GM18951 (cell line): ENCODE measurements around the gene JMJD7.

Experiments
- POLR2A ChIP-seq: IDR thresholded peaks from 4 replicates; pipeline ENCODE4 v1.6.1; 2011; ENCODE audit warnings: mild to moderate bottlenecking; ENCODE audit not compliant: insufficient read length, insufficient read depth; ENCODE audit errors: extremely low read depth
- in situ Hi-C: fragments of 300-500 bp; cut with MboI; formaldehyde crosslinking; loops from one replicate; pipeline ENCODE4 v1.12.0; 2022; ENCODE audit warnings: low sequenced_read_pairs, mixed read lengths, inconsistent platforms; ENCODE audit not compliant: unreplicated experiment

Gene JMJD7

DNA sequence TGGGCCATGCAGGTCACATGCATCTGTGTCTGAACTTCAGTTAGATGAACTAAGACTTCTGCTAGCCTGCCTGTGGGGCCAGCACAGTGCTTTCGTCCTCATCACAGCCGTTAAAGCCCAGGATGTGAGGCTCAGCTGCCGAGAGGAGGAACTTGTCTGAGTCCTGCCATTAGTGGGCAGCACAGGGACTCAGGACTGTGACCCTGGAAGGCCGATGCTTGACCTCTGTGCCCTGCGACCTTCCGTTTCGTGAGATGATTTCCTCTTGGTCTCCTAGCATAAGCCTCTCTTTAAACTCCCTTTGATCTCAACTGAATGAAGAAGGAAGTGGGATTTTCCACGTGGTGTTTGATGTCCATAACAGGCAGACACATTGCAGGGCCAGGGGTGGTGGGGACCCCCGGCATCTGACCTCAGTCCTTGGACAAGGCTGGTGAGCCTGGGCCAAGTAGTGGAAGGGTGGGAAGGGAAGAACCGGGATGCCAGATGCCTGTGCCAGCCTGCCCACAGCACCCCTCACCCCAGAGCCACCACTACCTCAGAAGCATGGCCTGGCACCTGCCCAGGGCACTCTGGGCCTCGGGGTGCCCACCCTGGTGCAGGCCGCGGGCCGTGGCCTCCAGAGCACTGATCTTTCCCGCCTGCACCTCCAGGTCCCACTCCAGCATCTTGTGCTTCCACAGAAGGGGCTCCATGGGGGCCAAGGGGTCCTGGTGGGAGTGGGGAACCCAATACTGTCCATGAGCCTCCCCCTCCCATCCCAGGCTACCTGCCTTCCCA, 32.3 kb downstream of the JMJD7 start:
- TF ChIP-seq POLR2A = no peak
- in situ Hi-C loops = no loop called here

DNA sequence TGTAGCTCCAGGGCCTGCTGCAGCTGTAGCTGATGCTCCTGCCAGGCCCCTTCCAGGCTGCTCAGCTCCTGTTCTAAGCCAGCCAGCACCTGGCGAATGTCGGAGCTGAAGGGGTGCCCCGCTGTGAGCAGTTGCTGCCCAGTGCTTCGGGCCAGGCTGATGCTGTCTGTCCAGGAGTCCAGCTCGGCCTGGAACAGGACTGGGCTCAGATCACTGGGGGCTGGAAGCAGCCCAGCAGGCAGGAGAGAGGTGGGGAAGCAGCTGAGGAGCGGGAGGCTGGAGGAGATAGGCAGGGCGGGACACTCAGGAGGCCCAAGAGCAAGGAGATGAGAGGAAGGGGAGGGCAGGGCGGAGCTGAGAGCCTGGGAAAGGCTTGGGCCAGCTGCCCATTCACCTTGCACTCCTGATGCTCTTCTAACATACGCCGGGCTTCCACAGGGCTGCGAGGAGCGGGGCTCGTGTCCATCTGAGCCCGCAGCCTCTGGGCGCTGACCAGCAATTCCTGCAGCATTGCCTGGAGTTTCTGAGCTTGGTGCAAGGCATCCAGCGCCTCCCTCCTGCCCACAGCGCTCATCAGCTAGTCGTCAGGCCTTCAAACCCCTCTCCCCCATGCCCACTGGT, 34.0 kb downstream of the JMJD7 start:
- no peak for TF ChIP-seq POLR2A
- in situ Hi-C loops = no loop called here

DNA sequence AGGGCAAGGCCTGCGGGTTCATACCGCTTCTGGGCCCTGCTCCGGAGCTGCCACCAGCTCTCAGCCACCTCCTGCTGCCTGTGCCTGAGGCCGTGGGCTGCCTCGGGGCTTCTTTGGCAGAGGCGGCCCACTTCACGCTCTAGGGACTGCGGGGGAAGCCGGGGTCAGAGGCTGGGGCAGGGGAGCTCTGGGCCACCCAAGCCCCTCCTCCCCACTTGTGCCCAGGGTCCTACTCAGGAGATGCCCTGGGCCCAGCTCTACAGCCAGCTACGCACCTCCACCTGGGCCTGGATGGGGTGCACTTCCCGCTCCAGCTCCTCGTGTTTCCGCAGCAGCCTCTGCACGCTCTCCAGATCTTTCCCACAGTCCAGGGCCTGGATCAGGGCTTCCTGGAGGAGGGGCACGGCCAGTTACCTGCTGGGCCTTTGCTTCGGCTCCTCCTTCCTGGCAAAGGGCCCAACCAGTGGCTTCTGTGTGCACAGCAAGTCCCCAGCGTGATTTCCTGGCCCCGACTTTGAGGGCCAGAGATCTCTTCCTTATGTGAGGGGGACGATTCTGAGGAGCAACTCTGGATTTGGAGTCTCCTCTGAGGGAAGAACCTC, 34.7 kb downstream of the JMJD7 start:
- TF ChIP-seq POLR2A = no peak
- in situ Hi-C loops = no loop called here

DNA sequence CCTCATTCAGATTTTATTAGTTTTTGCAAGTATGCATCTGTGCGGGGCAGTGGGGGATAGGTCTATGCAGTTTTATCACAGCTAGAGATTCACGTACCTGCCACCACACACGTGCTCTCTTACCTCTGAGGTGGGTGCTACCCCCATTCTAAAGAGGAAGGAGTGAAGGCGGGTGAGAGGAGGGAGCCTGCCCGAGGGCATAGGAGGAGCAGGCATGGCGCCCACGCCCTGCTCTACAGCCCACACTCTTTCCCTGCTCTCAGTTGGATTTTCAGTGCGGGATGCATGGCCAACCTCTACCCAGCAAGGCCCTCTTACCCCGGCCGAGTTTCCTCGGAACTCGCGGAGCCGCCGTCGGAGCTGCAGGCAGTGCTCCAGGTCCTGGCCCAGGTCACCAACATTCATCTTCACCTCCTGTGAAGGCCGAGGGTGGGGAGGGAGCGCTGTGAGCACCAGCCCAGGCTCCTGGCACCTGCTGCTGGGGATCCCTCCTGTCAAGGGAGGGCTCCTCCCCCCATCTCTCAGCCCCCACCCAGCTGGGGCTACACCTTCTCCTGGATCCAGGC, 37.7 kb downstream of the JMJD7 start:
- TF ChIP-seq POLR2A = no peak
- in situ Hi-C loops = no loop called here

DNA sequence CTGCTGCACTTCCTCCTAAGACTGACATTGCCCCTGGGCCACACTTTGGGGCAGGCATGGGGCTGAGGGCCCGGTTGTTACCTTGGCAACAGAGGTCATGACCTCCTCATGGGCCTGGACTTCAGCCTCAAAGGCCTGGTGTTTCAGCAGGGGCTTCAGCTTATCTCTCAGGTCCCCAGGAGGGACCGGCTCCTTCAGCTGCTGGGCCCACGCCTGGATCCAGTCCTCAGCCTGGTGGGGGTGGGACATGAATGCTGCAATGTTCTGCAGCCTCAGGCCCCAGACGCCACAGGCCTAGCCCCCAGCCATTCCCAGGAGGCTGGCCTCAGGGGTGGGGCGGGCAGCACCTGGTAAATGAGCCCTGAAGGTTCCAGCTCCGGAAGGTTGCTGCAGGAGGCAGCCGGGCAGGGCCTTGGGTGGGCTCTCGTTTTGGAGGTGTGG, 38.4 kb downstream of the JMJD7 start:
- TF ChIP-seq POLR2A = no peak
- in situ Hi-C loops = no loop called here

DNA sequence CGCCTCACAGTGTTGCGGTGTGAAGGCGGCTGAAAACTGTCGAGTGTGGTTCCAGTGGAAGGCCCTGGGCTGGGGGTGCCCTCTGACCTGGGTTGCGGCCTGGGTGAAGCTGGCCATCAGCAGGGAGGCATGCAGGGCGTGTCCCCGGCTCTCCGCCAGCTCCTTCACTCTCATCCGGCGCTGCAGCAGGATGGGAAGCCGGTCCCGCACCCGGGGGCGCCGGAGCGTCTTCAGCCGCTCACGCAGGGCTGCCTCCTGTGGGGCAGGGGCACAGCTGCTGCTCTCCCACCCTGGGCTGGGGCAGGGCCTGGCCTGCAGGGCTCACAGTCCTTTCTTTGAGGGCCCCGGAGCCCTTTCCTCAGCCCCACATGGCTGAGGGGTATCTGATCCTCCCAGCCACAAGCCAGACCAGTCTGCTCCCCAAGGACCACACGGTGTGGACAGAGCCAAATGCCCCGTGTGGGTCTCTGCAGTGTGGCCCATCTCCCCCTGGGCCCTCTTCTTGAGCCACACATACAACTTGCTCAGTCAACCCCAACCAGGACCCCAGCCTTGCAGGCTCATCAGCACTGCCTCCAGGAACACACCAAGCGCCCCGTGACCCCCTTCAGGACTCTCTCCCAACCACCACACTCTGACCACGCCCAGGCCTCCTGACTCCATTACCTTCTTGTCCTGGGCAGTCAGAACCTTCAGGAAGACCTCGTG, 39.1 kb downstream of the JMJD7 start:
- no peak for TF ChIP-seq POLR2A
- in situ Hi-C loops = no loop called here

DNA sequence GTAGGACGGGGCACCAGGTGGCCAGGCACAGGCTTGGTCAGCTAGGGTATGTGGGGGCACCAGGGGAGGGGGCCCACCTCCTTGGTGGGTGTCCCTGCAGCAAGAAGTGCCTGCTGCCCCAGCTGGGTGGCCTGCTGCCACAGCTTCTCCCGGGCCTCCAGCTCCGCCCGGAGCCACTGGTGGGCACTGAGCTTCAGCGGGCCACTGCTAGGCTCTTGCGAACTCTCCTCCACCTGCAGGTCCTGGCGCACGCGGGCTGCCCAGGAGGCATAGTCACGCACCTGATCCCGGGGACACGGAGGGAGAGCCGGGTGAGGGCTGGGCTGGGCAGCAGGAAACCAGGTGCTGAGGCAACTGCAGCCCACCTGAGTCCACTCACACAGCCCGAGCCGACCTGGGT, 40.4 kb downstream of the JMJD7 start:
- in situ Hi-C loops = no loop called here
- no peak for TF ChIP-seq POLR2A

DNA sequence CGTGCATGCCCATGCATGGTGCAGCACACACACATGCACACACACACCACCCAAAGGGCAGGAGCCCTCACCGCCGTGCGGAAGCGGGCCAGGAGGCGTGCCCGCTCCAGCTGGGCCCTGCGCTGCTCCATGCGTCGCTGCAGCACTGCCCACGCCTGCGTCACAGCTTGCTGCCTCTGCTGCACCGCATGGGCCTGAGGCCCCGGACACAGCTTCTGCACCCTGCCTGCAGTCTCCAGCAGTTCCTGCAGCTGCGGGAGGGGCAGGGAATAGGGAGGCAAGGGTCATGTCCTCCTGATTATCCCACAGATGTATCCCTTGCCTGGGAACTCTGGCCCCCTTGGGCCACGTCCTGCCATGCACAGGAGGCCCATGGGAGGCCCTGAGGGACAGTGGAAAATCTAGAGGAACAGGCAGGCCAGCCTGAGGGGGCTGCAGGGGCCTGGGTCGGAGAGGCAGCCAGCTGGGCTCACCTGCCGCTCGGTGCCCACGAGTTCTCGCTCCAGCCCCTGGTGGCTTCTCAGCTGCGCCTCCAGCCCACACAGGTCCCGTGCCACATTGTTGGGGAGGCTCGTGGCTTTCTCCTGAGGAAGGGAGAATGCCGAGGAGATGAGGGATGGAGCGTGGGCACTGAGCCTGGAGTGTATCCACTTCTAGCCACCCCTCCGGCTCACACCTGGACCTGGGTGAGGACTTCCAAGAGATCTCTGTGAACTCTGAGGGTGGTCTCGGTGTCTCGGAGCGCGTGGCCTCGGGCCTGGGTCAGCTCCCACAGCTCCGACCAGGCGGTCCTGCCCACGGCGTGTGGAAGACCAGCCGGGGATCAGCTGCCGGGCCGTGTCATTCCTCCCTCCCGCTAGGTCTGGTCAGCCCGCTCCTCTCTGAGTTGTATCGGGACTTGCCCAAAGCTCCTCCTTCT, 42.1 kb downstream of the JMJD7 start:
- no peak for TF ChIP-seq POLR2A
- in situ Hi-C loops = no loop called here

DNA sequence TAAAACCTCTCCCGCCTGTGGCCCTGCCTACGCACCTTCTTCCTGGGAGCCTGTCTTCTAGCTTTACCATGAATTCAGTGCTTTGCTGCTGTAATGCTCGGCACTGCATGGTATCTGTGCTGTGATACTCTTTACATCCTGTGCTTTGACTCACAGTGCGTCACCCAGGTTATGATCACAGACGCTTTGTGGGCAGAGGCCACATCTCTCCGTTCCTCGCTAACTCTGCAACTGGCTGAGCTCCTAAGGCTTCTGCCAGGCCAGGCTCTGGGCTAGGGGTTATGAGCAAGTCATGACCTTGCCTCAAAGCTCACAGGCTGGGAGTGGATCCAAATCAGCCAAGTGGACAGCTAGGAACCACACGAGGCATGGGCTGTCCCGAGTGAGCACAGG, 42.8 kb downstream of the JMJD7 start:
- in situ Hi-C loops = no loop called here
- no peak for TF ChIP-seq POLR2A

DNA sequence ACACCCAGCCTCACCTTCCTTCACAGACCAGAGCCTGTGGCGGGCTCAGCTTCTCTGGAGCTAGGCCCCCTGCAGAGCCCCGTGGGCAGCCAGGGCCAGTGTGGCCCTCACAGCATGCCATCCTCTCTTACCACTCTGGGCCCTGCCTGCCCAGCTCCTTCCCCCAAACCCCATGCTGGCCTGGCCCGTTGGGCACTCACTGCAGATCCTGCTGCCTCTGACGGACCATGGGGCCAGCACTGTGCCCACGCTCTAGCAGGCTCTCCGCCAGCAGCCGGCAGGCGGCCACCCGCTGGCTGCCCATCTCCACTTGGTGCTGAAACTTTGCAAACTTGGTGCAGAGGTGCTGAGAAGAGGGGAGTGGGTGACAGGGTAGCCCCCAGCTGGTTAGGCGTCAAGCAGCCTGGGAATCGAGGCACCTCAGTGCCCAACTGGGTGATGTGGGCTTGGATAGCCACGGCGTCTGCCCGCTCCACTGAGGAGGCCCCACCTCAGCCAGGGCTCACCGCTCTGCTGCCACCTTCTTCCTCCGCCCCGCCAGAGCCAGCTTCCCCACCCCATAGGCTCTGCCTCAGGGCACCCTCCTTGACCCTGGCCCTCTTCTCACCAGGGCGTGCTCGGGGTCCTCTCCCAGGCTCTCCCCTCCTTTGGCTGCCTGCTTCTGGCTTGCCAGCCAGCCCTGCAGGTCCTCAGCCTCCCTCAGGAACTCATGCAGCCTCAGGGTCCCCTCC, 43.4 kb downstream of the JMJD7 start:
- no peak for TF ChIP-seq POLR2A
- in situ Hi-C loops = no loop called here

DNA sequence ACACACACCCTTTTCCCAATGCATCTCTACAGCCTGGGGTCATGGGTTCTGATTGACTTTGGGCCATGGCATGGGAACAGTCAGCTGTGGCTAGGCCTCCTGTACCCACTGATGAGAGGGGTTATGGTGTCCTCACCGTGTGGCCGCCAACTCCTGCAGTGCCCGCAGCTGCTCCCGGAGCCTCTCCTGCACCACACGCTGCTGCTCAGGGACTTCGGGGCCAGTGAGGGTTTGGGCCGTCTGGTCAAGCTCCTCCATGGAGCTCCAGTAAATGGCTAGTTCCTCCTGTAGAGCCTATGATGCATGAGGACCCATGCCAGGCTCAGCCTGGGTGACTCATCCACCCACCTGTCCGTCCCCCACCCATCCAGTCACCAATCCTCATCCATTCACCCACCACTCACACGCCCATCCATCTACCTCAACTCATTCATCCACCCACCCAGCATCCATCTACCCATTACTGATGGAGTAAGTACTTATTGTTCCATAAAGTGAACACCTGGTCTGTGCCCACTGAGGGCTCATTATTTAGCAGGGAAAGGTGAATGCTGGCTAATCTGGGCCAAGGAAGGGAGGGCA, 44.4 kb downstream of the JMJD7 start:
- TF ChIP-seq POLR2A = no peak
- in situ Hi-C loops = no loop called here
